A549 (cell line): Measurements from ENCODE around the gene HNRNPA0. TPM values are rescaled to one million over a fixed set of nuclear protein-coding genes. Genes with fewer than 3 reads are reported as not detected.
A peak's percentile ranks its signal among the peaks of the same experiment; 100 is the strongest.

Experiments used
- ATAC-seq, 2 experiments: fragments of 200-7000 bp in 1 of 2; fragments of >200 bp in 1 of 2; cut with Nextera tagmentation in 1 of 2; cut with Tn5 transposase in 1 of 2; 3 replicates each; pipeline versions ENCODE4 v1.8.0 to v1.9.1; 2018 to 2020; ENCODE audit warnings: mild to moderate bottlenecking in 1 of 2, moderate library complexity in 1 of 2
- CTCF ChIA-PET: fragments of 300-600 bp; sonication (Branson Sonifier 250); formaldehyde crosslinking; extraction: SDS; loops from one replicate; lab custom pipeline; 2021; ENCODE audit warnings: antibody characterized with exemption, inconsistent platforms; lab: Yijun Ruan, JAX
- POLR2A ChIA-PET: fragments of 350-600 bp; formaldehyde crosslinking; extraction: SDS; loops from one replicate; lab custom pipeline; 2021; ENCODE audit warnings: antibody characterized with exemption, inconsistent platforms; lab: Yijun Ruan, JAX
- DNase-seq, 2 experiments: peaks; one replicate each; pipeline versions ENCODE4 v3.0.0 to v3.0.0-alpha.2; 2011 to 2016; ENCODE audit warnings: low read depth in 1 of 2, low spot score in 1 of 2
- FAIRE-seq: peaks from 2 replicates; lab custom pipeline; 2011; peaks lifted over from hg19 to GRCh38; lab: Jason Lieb, UNC
- H3K27ac ChIP-seq, 2 experiments: fragments of >200 bp; sonication (Bioruptor Twin); formaldehyde crosslinking; 3 replicates each; pipeline ENCODE4 v1.5.1; 2016 to 2017
- H3K4me1 ChIP-seq: fragments of >200 bp; sonication (Bioruptor Twin); formaldehyde crosslinking; 3 replicates; pipeline ENCODE4 v1.6.1; 2016
- H3K4me2 ChIP-seq: fragments of >200 bp; sonication (Bioruptor Twin); formaldehyde crosslinking; 3 replicates; pipeline ENCODE4 v1.6.1; 2016
- H3K4me3 ChIP-seq: fragments of >200 bp; sonication (Bioruptor Twin); formaldehyde crosslinking; 3 replicates; pipeline ENCODE4 v1.5.1; 2016
- H3K9me3 ChIP-seq: fragments of >200 bp; sonication (Bioruptor Twin); formaldehyde crosslinking; 3 replicates; pipeline ENCODE4 v1.6.1; 2016
- CBX2 ChIP-seq: fragments of 200-600 bp; sonication (generic); IDR thresholded peaks from 2 replicates; pipeline ENCODE4 v1.6.1; 2016; ENCODE audit warnings: low read depth, mild to moderate bottlenecking, borderline replicate concordance
- CBX8 ChIP-seq: fragments of 200-600 bp; sonication (generic); IDR thresholded peaks from 2 replicates; pipeline ENCODE4 v1.6.1; 2016
- CEBPB ChIP-seq, 2 experiments: fragments of >200 bp in 1 of 2; sonication (Bioruptor Twin) in 1 of 2; formaldehyde crosslinking in 1 of 2; IDR thresholded peaks; 2 replicates each; pipeline ENCODE4 v1.6.1; 2012 to 2016
- CHD2 ChIP-seq: fragments of 150-350 bp; IDR thresholded peaks from 2 replicates; pipeline ENCODE4 v1.6.1; 2014; ENCODE audit warnings: low read length; ENCODE audit not compliant: partially characterized antibody
- CHD4 ChIP-seq: fragments of 200-600 bp; sonication (generic); IDR thresholded peaks from 2 replicates; pipeline ENCODE4 v1.6.1; 2016; ENCODE audit warnings: antibody characterized with exemption, mild to moderate bottlenecking, borderline replicate concordance
- FOSL2 ChIP-seq, 2 experiments: fragments of 450-650 bp in 1 of 2; fragments of >200 bp in 1 of 2; sonication (Bioruptor Twin) in 1 of 2; formaldehyde crosslinking; IDR thresholded peaks; 2 replicates each; pipeline versions ENCODE4 v1.5.0 to v1.6.1; 2016 to 2020; ENCODE audit warnings: mild to moderate bottlenecking in 1 of 2, moderate library complexity in 1 of 2
- FOXS1 ChIP-seq: fragments of 250-450 bp; sonication (Bioruptor Pico); IDR thresholded peaks from 2 replicates; pipeline ENCODE4 v1.5.0; 2020; ENCODE audit warnings: mild to moderate bottlenecking, moderate library complexity
- GATA3 ChIP-seq: IDR thresholded peaks from 2 replicates; pipeline ENCODE4 v1.6.1; 2012; ENCODE audit warnings: borderline replicate concordance
- HOXA7 ChIP-seq: fragments of 250-450 bp; sonication (Bioruptor Pico); IDR thresholded peaks from 2 replicates; pipeline ENCODE4 v1.5.0; 2020; ENCODE audit warnings: mild to moderate bottlenecking, moderate library complexity
- HOXB13 ChIP-seq: fragments of 250-450 bp; sonication (Bioruptor Pico); IDR thresholded peaks from 2 replicates; pipeline ENCODE4 v1.5.0; 2020; ENCODE audit warnings: low read depth, mild to moderate bottlenecking, moderate library complexity
- KDM1A ChIP-seq: fragments of 200-600 bp; sonication (generic); IDR thresholded peaks from 2 replicates; pipeline ENCODE4 v1.6.1; 2016; ENCODE audit warnings: low read depth, mild to moderate bottlenecking
- MYC ChIP-seq: IDR thresholded peaks from 2 replicates; pipeline ENCODE4 v1.6.1; 2012; ENCODE audit warnings: mild to moderate bottlenecking, inconsistent platforms, low read length, improper control_type of control experiment, borderline replicate concordance
- NFE2L2 ChIP-seq: fragments of 150-350 bp; conservative IDR thresholded peaks from 2 replicates; pipeline ENCODE4 v1.6.1; 2014; ENCODE audit warnings: low read length
- POLR2A ChIP-seq: IDR thresholded peaks from 2 replicates; pipeline ENCODE4 v1.6.1; 2012; ENCODE audit warnings: mild to moderate bottlenecking, low read length
- POLR2AphosphoS2 ChIP-seq: conservative IDR thresholded peaks from 2 replicates; pipeline ENCODE4 v1.6.1; 2012; ENCODE audit warnings: low read length, improper control_type of control experiment, inconsistent platforms
- RAD21 ChIP-seq, 2 experiments: fragments of >200 bp in 1 of 2; sonication (Bioruptor Twin) in 1 of 2; formaldehyde crosslinking in 1 of 2; IDR thresholded peaks in 1 of 2; conservative IDR thresholded peaks in 1 of 2; 2 replicates in 1 of 2; 3 replicates in 1 of 2; pipeline ENCODE4 v1.6.1; 2012 to 2018; ENCODE audit warnings: inconsistent platforms in 1 of 2
- RARB ChIP-seq: fragments of 250-450 bp; sonication (Bioruptor Pico); IDR thresholded peaks from 2 replicates; pipeline ENCODE4 v1.8.0; 2021; ENCODE audit warnings: mild to moderate bottlenecking, moderate library complexity
- RFX5 ChIP-seq: fragments of 450-650 bp; IDR thresholded peaks from 2 replicates; pipeline ENCODE4 v1.7.1; 2014; ENCODE audit warnings: antibody characterized with exemption, mild to moderate bottlenecking, moderate library complexity
- SMC3 ChIP-seq: fragments of >200 bp; sonication (Bioruptor Twin); formaldehyde crosslinking; IDR thresholded peaks from 3 replicates; pipeline ENCODE4 v1.6.1; 2018; ENCODE audit warnings: inconsistent platforms
- SREBF2 ChIP-seq: fragments of 450-650 bp; IDR thresholded peaks from 2 replicates; pipeline ENCODE4 v1.6.1; 2014; ENCODE audit warnings: mild to moderate bottlenecking, moderate library complexity
- ZC3H11A ChIP-seq: fragments of 450-650 bp; IDR thresholded peaks from 2 replicates; pipeline ENCODE4 v1.6.1; 2014; ENCODE audit warnings: antibody characterized with exemption, mild to moderate bottlenecking
- ZNF302 ChIP-seq: fragments of 250-450 bp; sonication (Bioruptor Pico); IDR thresholded peaks from 2 replicates; pipeline ENCODE4 v1.9.0; 2021; ENCODE audit warnings: inconsistent platforms, mild to moderate bottlenecking, moderate library complexity
- ZSCAN20 ChIP-seq: fragments of 250-450 bp; sonication (Bioruptor Pico); IDR thresholded peaks from 2 replicates; pipeline ENCODE4 v1.8.0; 2022; ENCODE audit warnings: mild to moderate bottlenecking, moderate library complexity
- WGBS: methylation state at CpG from one replicate; pipeline ENCODE4 v1.1.6; 2017; ENCODE audit errors: missing lambda C conversion rate; 5-methylcytosine and 5-hydroxymethylcytosine counted together
- polyA plus RNA-seq, 4 experiments: library from polyadenylated mRNA; depleted of rRNA in 3 of 4; stranded (reverse); fragments of >200 nt; fragmentation: RNase III in 1 of 4; extraction: RNeasy Plus Mini Kit Qiagen cat#74134 plus additional on column Dnase treatment in 1 of 4; gene quantifications; 2 replicates in 3 of 4; 3 replicates in 1 of 4; pipeline ENCODE4 v1.2.3, GENCODE V29; 2011 to 2017
- TF ChIP-seq, protein P1 (sequence below): fragments of >200 bp; sonication (Bioruptor Twin); formaldehyde crosslinking; IDR thresholded peaks from 3 replicates; pipeline ENCODE4 v1.5.1; 2016
- TF ChIP-seq, protein P2 (sequence below): IDR thresholded peaks from 2 replicates; pipeline ENCODE4 v1.6.1; 2012
- TF ChIP-seq, protein P3 (sequence below): fragments of 450-650 bp; IDR thresholded peaks from 2 replicates; pipeline ENCODE4 v1.6.1; 2014; ENCODE audit warnings: antibody characterized with exemption

Gene HNRNPA0
- polyA plus RNA-seq, 2 of the 4 experiments (the other 2 are of a cell fraction), result 17.0 to 49.4 TPM

DNA sequence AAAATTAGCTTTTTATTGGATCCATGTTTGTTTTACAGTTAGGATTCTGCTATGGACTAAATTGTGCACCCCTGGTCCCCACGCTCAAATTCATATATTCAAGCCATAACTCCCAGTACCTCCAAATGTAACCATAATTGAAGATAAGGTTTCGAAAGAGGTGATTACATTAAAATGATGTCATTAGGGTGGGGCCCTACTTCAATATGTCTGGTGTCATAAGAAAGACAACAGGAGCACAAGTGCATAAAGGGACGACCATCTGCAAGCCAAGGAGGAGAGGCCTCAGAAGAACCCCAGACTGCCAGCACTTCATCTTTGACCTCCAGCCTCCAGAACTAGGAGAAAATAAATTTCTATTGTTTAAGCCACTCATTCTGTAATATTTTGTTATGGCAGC lies 7.4 kb upstream of the HNRNPA0 start:
- DNase-seq, result peak in 1 of 2 experiments; percentile 56
- peak overlapping the region; percentile 31; the same call in 1 of the 3 replicates for H3K4me2 ChIP-seq
- no peak; a peak in 1 of 6 replicates for ATAC-seq
- CTCF ChIA-PET, result interaction anchor here (0.5 to 8.7 kb wide), 5 partner anchors 17 to 274 kb away, joined by 3 to 58 read pairs (median 3); no protein-coding TSS in a partner anchor
- TF ChIP-seq CHD2, result no peak
- TF ChIP-seq RARB (CRISPR knock-in tag), result no peak
- TF ChIP-seq RFX5, result no peak
- TF ChIP-seq, protein P1, sequence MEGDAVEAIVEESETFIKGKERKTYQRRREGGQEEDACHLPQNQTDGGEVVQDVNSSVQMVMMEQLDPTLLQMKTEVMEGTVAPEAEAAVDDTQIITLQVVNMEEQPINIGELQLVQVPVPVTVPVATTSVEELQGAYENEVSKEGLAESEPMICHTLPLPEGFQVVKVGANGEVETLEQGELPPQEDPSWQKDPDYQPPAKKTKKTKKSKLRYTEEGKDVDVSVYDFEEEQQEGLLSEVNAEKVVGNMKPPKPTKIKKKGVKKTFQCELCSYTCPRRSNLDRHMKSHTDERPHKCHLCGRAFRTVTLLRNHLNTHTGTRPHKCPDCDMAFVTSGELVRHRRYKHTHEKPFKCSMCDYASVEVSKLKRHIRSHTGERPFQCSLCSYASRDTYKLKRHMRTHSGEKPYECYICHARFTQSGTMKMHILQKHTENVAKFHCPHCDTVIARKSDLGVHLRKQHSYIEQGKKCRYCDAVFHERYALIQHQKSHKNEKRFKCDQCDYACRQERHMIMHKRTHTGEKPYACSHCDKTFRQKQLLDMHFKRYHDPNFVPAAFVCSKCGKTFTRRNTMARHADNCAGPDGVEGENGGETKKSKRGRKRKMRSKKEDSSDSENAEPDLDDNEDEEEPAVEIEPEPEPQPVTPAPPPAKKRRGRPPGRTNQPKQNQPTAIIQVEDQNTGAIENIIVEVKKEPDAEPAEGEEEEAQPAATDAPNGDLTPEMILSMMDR, result no peak
- TF ChIP-seq, protein P2, sequence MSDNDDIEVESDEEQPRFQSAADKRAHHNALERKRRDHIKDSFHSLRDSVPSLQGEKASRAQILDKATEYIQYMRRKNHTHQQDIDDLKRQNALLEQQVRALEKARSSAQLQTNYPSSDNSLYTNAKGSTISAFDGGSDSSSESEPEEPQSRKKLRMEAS, result no peak
- no peak for TF ChIP-seq POLR2A
- no peak for TF ChIP-seq KDM1A
- no peak for TF ChIP-seq ZC3H11A
- TF ChIP-seq, protein P3, sequence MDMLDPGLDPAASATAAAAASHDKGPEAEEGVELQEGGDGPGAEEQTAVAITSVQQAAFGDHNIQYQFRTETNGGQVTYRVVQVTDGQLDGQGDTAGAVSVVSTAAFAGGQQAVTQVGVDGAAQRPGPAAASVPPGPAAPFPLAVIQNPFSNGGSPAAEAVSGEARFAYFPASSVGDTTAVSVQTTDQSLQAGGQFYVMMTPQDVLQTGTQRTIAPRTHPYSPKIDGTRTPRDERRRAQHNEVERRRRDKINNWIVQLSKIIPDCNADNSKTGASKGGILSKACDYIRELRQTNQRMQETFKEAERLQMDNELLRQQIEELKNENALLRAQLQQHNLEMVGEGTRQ, result no peak
- no peak for TF ChIP-seq CHD4
- no peak for TF ChIP-seq SMC3
- TF ChIP-seq, all 56 proteins: peak for 0
- WGBS, result 70% methylated on average over 3 of the region's 3 CpGs
- Histone ChIP-seq H3K4me1 (peaks cover 33% of the 10 kb centered on the region), H3K9me3 (0 out of 3 replicates have a peak, but pooled peaks cover 5% of the 10 kb centered on the region), H3K27ac (peak overlapping the region in 1 of 2 experiments; percentile 41; a peak in 2 of 6 replicates), H3K4me3 (no peak overlapping the region)
- no peak for FAIRE-seq
- POLR2A ChIA-PET, result interaction anchor here (1.3 kb wide), 1 partner anchor 10 kb away, joined by 3 read pairs; no protein-coding TSS in a partner anchor

DNA sequence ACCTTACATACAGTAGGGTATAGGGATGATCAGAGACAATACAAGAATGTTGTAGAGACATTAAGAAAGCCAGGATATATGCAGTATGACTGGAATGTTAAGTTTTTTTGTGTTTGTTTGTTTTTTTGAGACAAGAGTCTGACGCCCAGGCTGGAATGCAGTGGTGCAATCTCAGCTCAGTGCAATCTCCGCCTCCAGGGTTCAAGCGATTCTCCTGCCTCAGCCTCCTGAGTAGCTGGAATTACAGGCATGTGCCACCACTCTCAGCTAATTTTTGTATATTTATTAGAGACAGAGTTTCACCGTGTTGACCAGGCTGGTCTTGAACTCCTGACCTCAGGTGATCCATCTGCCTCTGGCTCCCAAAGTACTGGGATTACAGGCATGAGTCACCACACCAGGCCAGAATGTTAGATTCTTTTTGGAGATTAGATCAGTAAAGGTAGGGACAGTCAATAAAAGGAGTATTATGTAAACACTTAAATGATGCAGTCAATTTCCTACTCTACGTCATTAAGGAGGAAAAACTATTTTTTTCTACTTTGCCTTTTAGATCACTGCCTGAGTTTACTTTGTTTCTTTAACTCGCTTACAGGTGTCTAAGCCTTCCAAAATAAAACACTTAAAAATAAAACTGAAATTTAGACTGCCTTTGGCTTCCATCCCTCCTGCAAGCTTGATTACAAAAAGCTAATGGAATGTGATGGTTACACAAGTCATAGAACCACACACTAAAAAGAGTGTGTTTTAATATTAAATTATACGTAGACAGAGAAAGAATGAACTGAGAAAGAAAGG lies 6.8 kb upstream of the HNRNPA0 start:
- ChIA-PET CTCF (interaction anchor here (0.5 to 8.7 kb wide), 8 partner anchors 10 to 275 kb away, joined by 3 to 58 read pairs (median 4); no protein-coding TSS in a partner anchor), POLR2A (interaction anchor here (1.3 kb wide), 1 partner anchor 9 kb away, joined by 3 read pairs; no protein-coding TSS in a partner anchor)
- 34% methylated on average over 7 of the region's 7 CpGs for WGBS
- peak in 1 of 2 experiments; percentile 72; a peak in 3 of 6 replicates for ATAC-seq
- DNase-seq, result peak in 1 of 2 experiments; percentile 73
- Histone ChIP-seq H3K27ac (peak overlapping the region; percentile 8 to 41; a peak in 4 of 6 replicates), H3K4me3 (no peak overlapping the region), H3K4me2 (peak overlapping the region; percentile 31; the same call in 2 of the 3 replicates), H3K9me3 (0 out of 3 replicates have a peak, but pooled peaks cover 5% of the 10 kb centered on the region), H3K4me1 (peaks cover 33% of the 10 kb centered on the region)
- FAIRE-seq, result peak; percentile 18
- TF ChIP-seq RARB (CRISPR knock-in tag) (no peak), ZSCAN20 (CRISPR knock-in tag) (no peak), FOSL2 (IDR thresholded peaks at IDR 0.05) (no peak), FOSL2 (CRISPR knock-in tag; IDR thresholded peaks at IDR 0.05) (peak; percentile 86), CEBPB (IDR thresholded peaks at IDR 0.05) (peak in 1 of 2 experiments; percentile 66; a peak in 1 of 4 replicates), GATA3 (peak; percentile 90; the same call in 1 of the 2 replicates)

DNA sequence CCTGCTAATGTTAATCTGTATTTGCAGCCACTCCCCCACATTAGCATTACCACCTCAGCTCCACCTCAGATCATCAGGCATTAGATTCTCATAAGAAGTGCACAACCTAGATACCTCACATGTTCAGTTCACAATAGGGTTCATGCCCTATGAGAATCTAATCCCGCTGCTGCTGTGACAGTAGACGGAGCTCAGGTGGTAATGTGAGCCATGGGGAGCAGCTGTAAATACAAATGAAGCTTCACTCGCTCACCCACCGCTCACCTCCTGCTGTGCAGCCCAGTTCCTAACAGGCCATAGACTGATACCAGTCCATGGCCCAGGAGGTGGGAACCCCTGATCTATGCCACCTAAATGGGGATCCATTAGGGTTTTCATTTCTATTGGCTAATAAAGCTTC lies 6.1 kb upstream of the HNRNPA0 start:
- 84% methylated on average over 4 of the region's 4 CpGs for WGBS
- no peak for TF ChIP-seq FOXS1 (CRISPR knock-in tag)
- TF ChIP-seq, protein P1, result no peak
- no peak for TF ChIP-seq HOXB13 (CRISPR knock-in tag)
- no peak for TF ChIP-seq RAD21 (conservative IDR thresholded peaks at IDR 0.05 in 1 of 2, IDR thresholded peaks at IDR 0.05 in 1 of 2)
- no peak for TF ChIP-seq NFE2L2
- no peak for TF ChIP-seq CBX8
- no peak for TF ChIP-seq POLR2AphosphoS2
- TF ChIP-seq, protein P3, result no peak
- no peak for TF ChIP-seq HOXA7 (CRISPR knock-in tag)
- TF ChIP-seq SREBF2, result no peak
- TF ChIP-seq CEBPB (IDR thresholded peaks at IDR 0.05), result no peak
- TF ChIP-seq ZNF302 (CRISPR knock-in tag), result no peak
- no peak for TF ChIP-seq CBX2
- no peak for TF ChIP-seq MYC

More for the DNA sequence above, 6.1 kb upstream of the HNRNPA0 start:
- CTCF ChIA-PET, result interaction anchor here (0.6 to 8.7 kb wide), 9 partner anchors 9 to 328 kb away, joined by 3 to 58 read pairs (median 3); no protein-coding TSS in a partner anchor
- DNase-seq, result no peak
- FAIRE-seq, result no peak
- Histone ChIP-seq H3K4me1 (peaks cover 35% of the 10 kb centered on the region), H3K27ac (peak overlapping the region; percentile 8 to 25; a peak in 3 of 6 replicates), H3K9me3 (0 out of 3 replicates have a peak, but pooled peaks cover 5% of the 10 kb centered on the region), H3K4me2 (peak overlapping the region; percentile 31; the same call in 2 of the 3 replicates), H3K4me3 (no peak overlapping the region)
- ATAC-seq, result no peak
- POLR2A ChIA-PET, result interaction anchor here (1.3 kb wide), 1 partner anchor 8 kb away, joined by 3 read pairs; no protein-coding TSS in a partner anchor
